Putamen (tissue), 1 donor: ENCODE measurements around the gene NAIF1.
"Not testable (repeated sequence)": the region's sequence is repeated elsewhere in the genome, so short reads cannot be mapped to it uniquely, and the experiment has no call there.

Experiments
- DNase-seq: peaks from one replicate; pipeline ENCODE4 v3.0.0-alpha.2; 2016; ENCODE audit warnings: low spot score

NAIF1 gene

GRCh38 chr9:128084746-128085145, 17.6 kb upstream of the NAIF1 start:
- no peak for DNase-seq

DNA sequence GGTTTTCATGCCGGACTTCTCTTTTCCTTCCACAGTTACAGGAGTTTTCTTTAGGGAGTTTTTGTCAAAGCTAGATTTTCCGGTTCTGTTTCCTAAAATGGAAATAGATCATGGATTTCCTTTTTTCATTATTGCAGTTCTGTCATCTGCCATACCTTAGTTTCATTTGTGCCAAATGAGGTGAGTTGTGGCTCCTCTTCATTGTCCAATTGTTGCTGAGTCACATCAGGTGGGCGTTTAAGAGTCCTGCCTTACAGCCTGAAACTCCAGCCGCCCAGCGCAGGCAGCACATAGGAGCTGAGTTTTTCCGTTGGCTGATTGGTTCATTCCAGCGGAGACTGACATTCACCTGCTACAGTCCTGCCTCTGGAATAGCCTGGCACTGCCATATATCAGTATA, 15.0 kb upstream of the NAIF1 start:
- DNase-seq = no peak

DNA sequence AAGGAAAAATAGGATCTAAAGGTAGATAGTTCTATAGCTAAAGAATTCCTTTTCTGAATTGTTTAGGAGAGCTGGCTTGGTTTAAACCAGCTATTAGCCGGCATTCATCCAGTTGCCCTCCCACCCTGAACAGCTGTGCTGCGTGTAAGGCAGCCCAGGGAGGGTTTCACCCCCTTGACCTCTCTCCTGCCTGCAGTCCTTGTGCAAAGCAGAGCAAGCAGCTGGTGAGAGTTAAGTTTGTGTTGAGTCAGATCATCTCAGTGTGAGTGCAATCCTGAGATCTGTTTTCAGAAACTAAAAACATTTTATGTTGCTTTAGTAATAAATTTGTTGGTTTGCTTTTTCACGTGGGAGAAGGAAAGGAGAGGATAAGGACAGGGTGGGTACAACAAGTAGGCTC, 13.9 kb upstream of the NAIF1 start:
- DNase-seq = no peak

DNA sequence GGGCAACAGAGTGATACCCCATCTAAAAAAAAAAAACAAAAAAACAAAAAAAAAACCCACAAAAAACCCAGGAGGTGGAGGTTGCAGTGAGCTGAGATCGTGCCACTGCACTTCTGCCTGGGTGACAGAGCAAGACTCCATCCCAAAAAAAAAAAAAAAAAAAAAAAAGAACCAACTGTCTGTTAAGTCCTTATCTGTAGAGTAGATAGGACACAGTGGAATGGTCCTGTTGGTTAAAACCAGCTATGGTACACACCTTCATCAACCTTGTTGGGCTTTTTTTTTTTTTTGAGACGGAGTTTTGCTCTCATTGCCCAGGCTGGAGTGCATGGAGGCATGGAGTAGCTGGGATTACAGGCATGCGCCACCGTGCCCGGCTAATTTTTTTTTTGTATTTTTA, 13.1 kb upstream of the NAIF1 start:
- DNase-seq = no peak

DNA sequence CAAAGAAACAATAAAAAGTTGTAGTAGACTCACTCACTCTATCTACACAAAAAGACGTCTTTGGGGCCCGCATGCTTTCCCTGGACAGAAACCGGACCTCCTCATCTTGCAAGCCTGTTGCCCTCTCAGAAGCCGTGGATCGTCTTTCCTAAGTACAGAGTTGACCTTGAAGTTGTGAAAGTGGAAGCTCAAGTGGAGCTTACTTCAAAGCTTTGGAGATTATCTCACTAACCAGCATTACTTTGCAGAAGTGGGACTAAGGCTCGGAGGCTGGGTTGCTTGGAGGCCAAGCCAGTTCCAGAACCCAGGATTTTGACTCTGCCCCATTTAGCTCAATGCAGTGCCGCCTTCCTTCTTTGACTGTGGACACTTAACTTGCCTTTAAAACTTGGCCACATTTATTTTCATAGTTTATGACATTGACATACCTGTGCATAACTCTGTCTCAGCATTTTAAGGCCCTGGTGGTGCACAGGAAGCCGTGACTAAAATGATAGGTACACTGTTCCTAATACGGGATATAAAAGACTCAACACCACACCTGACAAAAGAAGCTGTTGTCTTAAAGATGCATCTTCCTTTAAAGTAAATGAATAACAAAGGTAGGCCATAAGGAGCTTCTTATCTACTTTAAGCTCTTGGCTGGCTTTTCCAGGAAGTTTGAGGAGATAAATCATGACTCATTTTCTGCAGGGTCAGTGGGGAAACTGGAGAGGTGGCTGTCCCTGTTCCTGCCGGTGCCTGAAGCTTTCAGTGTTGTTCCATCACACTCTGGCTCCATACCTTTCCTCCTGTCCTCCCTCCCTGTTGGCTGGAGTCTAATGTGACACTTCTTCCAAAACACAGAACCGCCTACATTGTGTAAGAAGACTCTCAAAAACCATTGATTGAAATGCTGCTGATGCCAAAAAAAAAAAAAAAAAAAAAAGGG, 11.6 kb upstream of the NAIF1 start:
- no peak for DNase-seq

GRCh38 chr9:128077847-128078503, 10.9 kb upstream of the NAIF1 start:
- no peak for DNase-seq

GRCh38 chr9:128073253-128073886, 6.2 kb upstream of the NAIF1 start:
- no peak for DNase-seq

DNA sequence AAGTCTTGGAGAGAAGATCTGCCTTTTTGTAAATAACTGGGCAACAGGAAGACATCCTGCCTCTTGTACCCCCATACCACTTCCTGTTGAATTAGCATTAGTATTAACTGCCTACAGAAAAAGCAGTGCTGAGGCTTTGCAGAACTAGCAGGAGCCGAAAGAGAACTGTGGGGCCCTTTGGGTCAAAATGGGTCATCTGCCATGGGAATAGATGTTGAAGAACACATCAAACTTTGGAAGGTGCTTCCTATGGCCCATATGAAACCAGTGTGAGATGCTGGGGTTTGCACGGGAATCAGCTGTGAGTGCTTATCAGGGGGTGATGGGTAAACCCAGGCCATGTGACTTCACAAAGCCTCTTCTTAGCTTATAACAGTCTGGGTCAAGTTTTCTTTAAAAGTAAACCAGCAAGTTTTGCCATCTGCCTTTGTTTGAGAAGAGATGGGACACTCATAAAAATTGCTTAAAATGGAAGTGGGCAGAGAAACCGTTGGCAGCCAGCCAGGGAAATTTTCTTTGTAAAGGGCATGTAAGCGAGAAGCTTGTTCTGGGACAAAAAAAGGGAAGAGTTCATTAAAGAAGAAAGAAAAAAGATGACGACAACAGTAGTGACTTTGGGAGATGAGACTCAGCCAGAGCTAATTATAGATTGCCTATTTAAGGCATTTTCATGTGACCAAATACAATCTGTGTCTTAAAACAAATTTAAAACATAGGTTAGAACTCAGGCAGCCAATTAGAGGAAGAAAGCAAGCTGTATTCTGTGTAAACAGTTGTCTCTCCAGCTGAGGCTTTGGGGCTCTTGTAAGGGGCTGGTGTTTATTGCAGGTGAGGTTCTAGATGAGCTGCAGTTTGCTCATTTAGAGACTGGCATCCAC, 5.3 kb upstream of the NAIF1 start:
- DNase-seq = peak; percentile 72

DNA sequence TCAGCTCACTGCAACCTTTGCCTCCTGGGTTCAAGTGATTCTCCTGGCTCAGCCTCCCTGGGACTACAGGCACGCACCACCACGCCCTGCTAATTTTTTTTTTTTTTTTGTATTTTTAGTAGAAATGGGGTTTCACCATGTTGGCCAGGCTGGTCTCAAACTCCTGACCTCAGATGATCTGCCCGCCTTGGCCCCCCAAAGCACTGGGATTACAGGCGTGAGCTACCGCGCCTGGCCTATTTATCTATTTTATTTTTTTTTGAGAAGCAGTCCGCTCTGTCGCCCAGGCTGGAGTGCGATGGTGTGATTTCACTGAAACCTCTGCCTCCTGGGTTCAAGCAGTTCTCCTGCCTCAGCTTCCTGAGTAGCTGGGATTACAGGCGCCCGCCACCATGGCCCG, 4.4 kb upstream of the NAIF1 start:
- DNase-seq = not testable (repeated sequence)

DNA sequence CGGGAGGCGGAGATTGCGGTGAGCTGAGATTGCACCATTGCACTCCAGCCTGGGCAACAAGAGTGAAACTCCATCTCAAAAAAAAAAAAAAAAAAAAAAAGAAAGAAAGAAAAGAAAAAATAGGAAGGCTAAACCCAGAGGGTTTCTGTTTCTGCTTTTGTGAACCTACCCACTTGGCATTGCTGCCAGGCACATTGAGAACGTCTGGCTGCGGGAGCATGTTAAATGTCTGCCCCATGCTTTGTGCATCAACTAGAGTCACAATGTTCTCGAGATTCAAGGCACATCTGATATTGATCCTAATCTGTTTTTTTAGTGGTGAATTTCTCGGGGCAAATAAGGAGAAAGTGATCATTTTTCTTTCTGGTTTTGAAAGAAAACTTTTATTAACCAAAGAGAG, 3.8 kb upstream of the NAIF1 start:
- DNase-seq = no peak

GRCh38 chr9:128068386-128069205, 1.5 kb upstream of the NAIF1 start:
- DNase-seq = peak; percentile 58

DNA sequence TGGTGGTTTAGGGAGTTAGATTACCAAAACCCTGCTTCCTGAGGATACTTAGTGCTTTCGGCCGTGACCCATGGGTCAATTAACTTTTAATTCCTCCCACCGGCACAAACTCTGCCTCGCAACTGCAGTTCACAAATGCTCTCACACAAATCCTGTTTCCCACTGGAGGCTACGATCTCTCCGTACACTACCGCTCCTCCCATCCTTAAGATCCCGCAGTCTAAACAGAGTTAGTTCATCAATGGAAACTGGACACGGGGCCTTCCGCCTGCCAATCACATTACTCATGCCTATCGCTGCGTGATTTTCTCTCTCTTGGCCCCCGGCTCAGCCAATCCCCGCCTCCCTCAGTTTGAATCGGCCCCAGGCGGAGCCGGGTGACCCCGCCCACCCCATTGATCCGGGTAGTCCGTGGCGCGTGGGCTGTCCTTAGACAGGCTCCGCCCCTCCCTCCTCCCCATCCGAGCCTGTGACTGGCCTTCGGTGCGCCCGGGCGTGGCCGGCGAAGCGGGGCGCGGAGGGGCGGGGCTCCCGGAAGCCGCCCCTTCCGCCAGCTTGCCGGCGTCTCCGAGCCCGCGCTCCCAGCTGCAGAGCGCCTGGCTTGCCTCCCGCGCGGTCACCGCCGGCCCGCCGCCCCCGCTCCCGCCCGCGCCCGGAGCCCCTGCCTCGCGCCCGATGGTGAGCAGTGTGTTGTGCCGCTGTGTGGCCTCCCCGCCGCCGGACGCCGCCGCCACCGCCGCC, 695 bp upstream of the NAIF1 start, which contains the start of gene SLC25A25:
SLC25A25 (plus strand) TSS at position 588 of the 741 bp plus-strand sequence; CDS start at position 676, 88 bp downstream.
- DNase-seq = peak; percentile 99

DNA sequence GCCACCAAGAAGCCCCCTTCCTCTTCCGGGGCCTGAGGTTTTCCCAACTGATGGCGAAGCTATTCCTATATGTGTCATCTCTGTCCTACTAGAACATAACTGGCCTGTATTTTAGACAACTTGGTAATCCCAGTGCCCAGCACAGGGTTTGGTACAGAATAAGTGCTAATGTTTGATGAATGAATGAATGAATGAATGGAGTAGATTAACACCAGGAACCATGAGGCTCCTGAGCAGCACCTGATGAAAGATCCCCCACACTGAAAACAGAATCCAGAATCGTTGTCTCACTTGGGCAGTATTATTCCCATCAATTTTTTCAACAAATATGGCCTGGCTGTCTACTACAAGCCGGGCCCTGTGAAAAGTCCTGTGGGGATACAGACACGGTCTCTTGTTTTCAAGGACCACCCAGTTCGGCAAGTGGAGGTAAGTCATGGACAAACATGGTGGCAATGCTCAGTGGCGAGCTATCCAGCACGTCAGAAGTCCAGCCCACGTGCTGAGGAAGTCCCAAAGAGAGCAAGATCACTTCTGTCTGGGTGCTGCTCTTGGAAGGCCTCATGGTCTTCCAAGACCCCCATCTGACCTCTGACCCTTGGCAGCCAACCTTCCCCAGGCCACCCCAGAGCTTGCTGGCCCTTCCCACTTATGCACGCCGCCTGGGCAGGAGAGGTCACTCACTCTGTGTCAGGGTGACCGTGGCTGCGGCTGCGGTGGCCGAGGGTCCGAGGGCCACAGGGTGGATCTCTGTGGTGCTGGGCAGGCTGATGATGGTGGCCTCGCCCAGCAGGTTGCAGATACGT, 1.0 kb downstream of the NAIF1 start:
- no peak for DNase-seq

GRCh38 chr9:128062846-128063831, 4.0 kb downstream of the NAIF1 start:
- DNase-seq = no peak

DNA sequence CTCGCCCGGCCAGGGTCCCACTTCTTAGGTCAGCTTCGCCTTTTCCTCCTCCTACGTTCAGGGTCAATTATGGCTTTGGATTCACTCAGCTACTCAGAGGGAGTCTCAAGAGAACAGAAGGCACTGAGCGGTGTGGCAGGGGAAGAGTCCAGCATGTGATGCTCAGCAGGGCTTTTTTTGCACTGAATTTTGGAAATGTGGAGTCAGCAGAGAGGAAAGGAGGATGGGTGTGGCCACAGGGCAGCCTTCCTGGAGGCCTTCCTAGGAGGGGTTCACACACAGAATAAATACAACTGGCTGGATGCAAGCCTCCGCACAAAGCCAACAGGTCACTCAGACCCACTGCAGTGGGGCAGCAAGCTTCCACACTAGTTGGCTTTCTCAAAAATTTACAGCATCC, 4.8 kb downstream of the NAIF1 start:
- no peak for DNase-seq

GRCh38 chr9:128061275-128061960, 5.7 kb downstream of the NAIF1 start:
- DNase-seq = no peak

DNA sequence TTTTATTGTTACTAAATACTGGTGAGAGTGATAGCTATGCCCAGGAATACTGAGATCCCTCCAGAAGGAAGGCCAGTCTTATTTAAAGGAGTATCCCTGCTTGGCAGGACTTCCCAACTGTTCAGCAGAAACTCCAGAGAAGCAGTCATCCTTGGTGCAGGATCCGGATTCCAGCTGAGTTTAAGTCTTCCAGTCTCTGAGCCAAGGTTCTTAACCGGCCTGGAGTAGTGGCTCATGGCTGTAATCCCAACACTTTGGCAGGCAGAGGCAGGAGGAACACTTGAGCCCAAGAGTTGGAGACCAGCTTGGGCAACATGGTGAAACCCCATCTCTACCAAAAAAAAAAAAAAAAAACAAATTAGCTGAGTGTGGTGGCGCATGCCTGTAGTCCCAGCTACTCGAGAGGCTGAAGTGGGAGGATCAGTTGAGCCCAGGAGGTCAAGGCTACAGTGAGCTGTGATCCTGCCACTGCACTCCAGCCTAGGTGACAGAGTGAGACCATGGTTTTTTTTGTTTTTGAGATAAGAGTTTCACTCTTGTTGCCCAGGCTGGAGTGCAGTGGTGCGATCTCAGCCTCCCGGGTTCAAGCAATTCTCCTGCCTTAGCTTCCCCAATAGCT, 7.6 kb downstream of the NAIF1 start:
- no peak for DNase-seq
